ENCODE measurements around the gene EVL.
"Not testable (repeated sequence)": the region's sequence is repeated elsewhere in the genome, so short reads cannot be mapped to it uniquely, and the experiment has no call there.

DNA sequence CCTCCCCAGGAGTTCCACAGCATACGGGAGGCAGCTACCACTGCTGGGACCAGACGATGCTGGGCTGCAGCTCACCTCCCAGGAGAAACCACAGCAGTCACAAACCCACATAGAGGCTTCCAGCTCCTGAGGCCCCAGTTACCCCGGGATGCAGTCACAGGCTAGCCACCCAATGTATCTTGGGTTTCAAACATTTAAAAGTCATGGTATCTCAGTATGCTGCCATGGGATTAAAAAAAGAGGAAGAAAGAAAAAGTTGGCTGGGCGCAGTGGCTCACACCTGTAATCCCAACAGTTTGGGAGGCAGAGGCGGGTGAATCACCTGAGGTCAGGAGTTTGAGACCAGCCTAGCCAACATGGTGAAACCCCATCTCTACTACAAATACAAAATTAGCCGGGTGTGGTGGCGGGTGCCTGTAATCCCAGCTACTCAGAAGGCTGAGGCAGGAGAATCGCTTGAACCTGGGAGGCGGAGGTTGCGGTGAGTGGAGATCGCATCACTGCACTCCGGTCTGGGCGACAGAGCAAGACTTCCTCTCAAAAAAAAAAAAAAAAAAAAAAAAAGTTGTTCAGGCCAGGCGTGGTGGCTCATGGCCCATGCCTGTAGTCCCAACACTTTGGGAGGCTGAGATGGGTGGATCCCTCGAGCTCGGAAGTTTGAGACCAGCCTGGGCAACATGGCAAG is 92.5 kb downstream of the EVL start:
- TF ChIP-seq, protein P1, sequence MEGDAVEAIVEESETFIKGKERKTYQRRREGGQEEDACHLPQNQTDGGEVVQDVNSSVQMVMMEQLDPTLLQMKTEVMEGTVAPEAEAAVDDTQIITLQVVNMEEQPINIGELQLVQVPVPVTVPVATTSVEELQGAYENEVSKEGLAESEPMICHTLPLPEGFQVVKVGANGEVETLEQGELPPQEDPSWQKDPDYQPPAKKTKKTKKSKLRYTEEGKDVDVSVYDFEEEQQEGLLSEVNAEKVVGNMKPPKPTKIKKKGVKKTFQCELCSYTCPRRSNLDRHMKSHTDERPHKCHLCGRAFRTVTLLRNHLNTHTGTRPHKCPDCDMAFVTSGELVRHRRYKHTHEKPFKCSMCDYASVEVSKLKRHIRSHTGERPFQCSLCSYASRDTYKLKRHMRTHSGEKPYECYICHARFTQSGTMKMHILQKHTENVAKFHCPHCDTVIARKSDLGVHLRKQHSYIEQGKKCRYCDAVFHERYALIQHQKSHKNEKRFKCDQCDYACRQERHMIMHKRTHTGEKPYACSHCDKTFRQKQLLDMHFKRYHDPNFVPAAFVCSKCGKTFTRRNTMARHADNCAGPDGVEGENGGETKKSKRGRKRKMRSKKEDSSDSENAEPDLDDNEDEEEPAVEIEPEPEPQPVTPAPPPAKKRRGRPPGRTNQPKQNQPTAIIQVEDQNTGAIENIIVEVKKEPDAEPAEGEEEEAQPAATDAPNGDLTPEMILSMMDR (conservative IDR thresholded peaks at IDR 0.05): not testable (repeated sequence)
- TF ChIP-seq ZFX (IDR thresholded peaks at IDR 0.05): not testable (repeated sequence)

Data from C4-2B (cell line).